Activated CD8-positive, alpha-beta memory T cell treated with anti-CD3 and anti-CD28 coated beads for 4 hours (primary cell): ENCODE results near the gene COL18A1.

Experiments
- DNase-seq, 2 donors: peaks; one replicate each; pipeline ENCODE4 v3.0.0-alpha.2; 2020; ENCODE audit warnings: low read depth in 2 of 2

The COL18A1 gene

DNA sequence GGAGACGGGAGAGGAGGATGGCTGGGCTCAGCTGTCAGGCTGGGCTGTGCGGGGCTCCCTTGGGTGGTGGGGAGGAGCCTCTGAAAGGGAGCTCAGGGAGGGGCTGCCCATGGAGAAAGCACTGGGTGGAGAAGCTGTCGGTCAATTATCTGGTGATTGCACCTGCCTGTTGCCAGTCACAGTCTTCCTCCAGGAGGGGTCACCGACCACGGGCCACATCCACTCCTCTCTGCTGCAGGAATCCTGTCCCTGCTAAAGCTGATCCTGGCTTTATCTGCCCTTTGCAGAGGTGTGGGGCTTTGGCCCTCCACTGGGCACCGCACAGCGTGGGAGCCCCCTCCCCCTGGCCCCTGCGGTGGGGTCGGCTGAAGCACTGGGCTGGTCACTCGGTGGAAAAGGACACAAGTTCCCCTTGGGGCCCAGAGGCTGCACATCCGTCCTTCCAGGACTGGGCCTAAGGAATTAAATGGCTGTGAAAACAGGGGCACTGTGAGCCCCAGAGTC is 21.8 kb upstream of the COL18A1 start:
- no peak for DNase-seq

DNA sequence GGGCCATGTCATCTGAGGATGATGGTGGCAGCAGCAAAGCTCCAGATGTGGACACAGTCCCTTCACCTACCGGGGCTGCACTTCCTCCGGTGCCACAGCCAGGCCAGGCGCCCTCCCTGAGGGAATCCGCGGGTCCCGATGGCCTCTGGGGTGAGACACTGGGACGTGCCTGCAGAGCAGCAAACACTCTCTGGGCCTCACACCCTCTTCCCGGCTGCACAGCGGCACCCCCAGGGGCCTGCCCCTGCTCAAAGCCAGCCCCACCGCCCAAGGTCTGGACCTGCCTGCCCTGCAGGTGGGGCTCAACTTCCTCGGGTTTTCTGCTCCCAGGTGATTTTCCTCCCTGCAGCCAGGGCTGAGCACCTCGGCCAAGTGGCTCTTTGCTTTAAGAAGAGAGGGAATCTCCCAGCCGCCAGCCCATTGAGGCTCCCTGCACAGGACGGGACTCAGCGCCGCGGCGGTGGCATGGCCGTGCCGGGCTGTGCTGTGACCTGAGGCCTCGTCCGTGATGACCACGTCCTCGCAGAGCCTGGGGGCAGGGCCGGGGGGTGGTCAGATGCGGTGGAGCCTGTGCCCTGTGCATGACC is 21.3 kb upstream of the COL18A1 start:
- no peak for DNase-seq

GRCh38 chr21:45384656-45385548 is 20.1 kb upstream of the COL18A1 start:
- DNase-seq: no peak

- no peak for DNase-seq
Measured at GRCh38 chr21:45385549-45386050, 19.4 kb upstream of the COL18A1 start.

DNA sequence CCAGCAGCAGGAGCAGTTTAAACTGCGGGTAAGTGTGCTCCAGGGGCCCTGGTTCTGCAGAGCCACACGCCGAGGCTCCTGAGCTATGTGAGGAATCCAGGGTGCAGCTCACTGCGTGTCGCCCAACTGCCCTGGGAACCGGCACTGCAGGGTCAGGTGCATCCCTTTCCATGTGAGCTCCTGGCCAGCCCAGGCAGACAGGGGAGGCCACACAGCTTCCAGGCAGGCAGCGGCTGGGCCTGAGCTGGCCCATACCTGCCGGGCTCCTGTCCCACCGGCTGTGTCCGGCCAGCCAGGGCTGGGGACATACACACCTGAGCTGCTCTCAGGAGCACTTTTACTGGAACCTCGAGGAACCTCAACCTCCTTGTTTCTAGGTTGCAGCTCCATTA is 18.6 kb upstream of the COL18A1 start:
- no peak for DNase-seq

GRCh38 chr21:45386728-45387371 is 18.1 kb upstream of the COL18A1 start:
- DNase-seq: no peak

DNA sequence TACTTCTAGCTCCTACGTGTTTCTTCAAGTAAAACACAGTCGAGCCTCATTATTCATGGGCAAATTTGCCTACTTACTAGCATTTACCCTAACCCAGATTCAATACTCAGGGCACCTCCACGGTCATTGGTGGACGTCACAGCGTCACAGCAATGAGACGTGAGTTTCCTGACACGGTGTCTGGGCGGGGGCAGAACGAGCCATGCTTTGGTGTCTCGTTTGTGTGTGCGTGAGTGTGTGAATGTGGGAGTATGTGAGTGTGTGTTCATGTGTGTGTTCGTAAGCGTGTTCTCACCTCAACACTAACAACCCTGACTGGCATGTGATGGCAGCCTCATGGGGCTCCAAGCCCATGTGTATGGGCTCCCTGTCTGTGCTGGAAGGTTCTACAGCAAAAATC is 17.5 kb upstream of the COL18A1 start:
- DNase-seq: no peak

DNA sequence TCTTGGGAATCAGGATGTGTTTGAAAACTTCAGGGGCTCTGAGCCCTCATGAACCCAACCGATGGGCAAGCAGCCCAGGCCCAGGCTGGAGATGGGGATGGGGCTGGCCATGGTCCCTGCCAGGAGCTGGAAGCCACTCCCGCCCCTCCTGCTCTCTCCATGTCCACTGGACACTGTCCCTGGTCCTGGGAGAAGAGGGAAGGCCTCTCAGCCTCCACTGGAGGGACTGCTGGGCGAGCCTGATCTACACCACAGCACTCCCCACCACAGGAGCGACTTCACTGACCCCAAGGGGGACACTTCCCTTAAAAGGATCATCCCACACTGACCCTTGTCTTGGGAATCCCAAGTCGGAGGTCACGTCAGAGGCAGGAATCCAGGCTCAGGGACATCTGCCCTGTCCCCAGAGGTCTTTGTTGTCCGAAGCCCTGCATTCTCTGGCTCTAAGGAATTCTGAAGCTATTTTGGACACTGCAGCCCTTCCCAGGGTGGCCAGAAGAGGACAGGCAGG is 16.9 kb upstream of the COL18A1 start:
- no peak for DNase-seq

GRCh38 chr21:45388611-45389296 is 16.2 kb upstream of the COL18A1 start:
- no peak for DNase-seq

GRCh38 chr21:45390121-45390751 is 14.7 kb upstream of the COL18A1 start:
- DNase-seq: no peak

- no peak for DNase-seq
Measured at GRCh38 chr21:45390831-45391742, 13.9 kb upstream of the COL18A1 start.

- DNase-seq: no peak
Measured at GRCh38 chr21:45391743-45392572, 13.0 kb upstream of the COL18A1 start.

DNA sequence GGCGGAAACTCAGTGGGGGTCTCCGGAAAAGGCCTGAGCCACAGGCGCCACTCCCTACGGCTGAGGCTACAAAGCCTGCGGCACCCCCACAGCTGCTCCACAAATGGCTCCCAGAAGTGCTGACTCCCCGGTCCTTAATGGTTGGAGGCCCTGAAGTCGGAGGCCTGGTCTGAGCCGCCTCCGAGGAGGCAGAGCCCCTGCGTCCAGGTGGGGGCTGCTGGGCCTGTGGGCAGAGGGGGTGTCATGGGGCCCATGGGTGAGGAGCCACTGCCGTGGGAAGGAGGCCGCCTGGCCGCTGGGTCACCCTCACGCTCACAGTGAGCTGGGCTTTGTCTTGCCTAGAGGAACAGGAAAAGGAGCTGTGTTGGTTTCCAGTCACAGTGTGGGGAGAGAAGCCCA is 12.4 kb upstream of the COL18A1 start:
- DNase-seq: no peak

- DNase-seq: no peak
Measured at GRCh38 chr21:45393021-45393420, 11.9 kb upstream of the COL18A1 start.

- no peak for DNase-seq
Measured at GRCh38 chr21:45393833-45394638, 10.9 kb upstream of the COL18A1 start.

GRCh38 chr21:45396620-45396995 is 8.4 kb upstream of the COL18A1 start:
- no peak for DNase-seq

DNA sequence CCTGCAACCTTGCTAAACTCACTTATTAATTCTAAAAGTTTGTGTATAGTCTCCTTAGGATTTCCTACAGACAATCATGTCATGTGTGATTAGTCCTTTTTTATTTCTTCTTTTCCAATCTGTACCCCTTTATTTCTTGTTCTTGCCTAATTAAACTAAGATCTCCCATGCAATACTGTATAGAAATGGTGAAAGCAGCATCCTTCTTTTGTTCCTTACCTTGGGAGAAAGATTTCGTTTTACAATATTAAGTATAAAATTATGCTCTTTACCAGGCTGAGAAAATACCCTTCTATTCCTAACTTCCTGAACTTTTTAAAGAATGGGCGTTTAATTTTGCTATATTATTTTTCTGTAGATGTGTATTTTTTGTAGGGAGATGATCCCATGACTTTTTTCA is 7.6 kb upstream of the COL18A1 start:
- DNase-seq: no peak

DNA sequence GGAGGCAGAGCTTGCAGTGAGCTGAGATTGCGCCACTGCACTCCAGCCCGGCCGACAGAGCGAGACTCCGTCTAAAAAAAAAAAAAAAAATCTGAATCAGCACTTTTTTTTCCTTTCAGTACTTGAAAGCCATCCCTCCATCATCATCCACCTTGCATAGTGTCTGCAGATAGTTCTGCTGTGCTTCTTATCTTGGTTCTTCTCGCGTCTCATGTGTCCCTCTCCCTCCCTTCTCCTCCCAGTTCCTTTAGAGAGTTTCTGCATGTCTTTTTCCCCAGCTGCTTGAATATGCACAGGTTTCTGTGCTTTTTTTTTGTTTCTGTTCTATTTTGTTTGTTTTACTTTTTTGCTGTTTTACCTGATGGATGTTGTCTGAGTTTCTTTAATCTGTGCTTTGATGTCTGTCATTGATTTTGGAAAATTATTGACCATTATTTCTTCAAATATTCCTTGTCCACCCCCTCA is 3.9 kb upstream of the COL18A1 start:
- DNase-seq: no peak
